Endometrial microvascular endothelial cells (primary cell): ENCODE results near the gene EIF4G3. TPM values are rescaled to one million over a fixed set of nuclear protein-coding genes. Genes with fewer than 3 reads are reported as not detected.
"Not testable (repeated sequence)": the region's sequence is repeated elsewhere in the genome, so short reads cannot be mapped to it uniquely, and the experiment has no call there.

Experiments
- in situ Hi-C: cut with HindIII; loops from 2 replicates; pipeline ENCODE4 v1.10.0; 2017; ENCODE audit warnings: low sequenced_read_pairs, low pct_unique_long_range_greater_than_20kb; ENCODE audit errors: inconsistent ontology term
- total RNA-seq: library from RNA; depleted of rRNA; stranded (reverse); fragments of >200 nt; gene quantifications from one replicate; pipeline ENCODE4 v1.2.3, GENCODE V29; 2015; ENCODE audit errors: inconsistent ontology term

The EIF4G3 gene
- total RNA-seq, 1 donor from 2014 or later = 31.3 TPM

DNA sequence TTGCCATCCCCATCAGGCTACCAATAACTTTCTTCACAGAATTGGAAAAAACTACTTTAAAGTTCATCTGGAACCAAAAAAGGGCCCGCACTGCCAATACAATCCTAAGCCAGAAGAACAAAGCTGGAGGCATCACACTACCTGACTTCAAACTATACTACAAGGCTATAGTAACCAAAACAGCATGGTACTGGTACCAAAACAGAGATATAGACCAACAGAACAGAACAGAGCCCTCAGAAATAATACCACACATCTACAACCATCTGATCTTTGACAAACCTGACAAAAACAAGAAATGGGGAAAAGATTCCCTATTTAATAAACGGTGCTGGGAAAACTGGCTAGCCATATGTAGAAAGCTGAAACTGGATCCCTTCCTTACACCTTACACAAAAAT is 84.2 kb downstream of the EIF4G3 start:
- in situ Hi-C loops = not testable (repeated sequence)

GRCh38 chr1:21091053-21091690 is 85.5 kb downstream of the EIF4G3 start:
- in situ Hi-C loops = not testable (repeated sequence)

DNA sequence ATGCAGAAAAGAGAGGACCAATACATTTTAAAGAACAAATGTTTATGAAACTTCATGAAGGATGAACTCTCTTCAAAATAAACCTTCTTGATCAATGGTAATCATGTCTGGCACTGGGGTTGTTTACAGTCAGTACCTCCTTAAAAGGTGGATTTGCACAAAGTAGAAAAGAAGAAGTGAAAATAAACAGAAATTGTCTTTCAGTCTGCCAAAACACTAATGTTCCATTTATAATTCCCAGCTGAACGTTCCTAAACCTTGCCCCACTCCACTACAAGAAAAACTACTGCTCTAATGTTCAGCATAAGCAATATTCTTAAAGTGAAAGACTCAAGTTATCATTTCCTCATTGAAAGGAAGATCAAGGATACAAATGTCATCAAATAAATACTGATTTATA is 86.2 kb downstream of the EIF4G3 start:
- in situ Hi-C loops = no loop called here

- in situ Hi-C loops = no loop called here
Measured at GRCh38 chr1:21089731-21090130, 87.0 kb downstream of the EIF4G3 start.

DNA sequence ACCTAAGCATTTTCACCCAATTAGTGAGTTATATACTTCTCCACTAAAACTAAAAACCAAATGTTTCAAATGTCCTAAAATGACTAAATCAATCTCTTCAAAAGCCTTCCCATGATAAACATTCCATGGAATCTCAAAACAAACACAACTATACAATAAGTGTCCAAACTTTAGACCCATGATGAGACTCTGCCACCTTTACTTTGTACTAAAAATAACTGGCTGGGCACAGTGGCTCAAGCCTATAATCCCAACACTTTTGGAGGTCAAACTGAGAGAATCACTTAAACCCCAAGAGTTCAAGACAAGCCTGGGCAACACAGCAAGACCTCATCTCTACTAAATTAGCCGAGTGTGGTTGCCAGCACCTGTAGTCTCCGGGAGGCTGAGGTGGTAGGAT is 87.4 kb downstream of the EIF4G3 start:
- in situ Hi-C loops = no loop called here

DNA sequence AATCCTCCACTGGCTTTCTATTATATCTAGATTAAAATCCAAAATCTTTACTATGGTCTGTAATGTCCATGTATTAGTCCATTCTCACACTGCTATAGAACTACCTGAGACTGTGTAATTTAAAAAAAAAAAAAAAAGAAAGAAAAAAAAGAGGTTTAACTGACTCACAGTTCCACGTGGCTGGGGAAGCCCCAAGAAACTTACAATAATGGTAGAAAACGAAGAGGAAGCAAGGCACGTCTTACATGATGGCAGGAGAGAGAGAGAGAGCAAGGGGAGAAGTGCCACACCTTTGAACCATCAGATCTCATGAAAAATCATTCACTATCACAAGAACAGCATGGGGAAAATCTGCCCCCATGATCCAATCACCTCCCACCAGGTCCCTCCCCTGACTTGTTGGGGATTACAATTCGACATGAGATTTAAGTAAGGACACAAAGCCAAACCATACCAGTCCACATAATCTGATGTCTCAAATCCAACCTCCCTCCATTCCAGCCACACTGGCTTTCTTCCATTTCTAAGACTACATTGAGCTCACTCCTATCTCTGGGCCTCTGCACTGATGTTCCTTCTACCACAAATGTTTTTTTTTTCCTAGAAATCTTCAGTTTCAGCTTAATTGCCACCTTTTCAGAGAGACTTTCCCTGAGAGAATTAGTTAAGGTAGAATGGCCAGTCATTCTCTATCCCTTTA is 92.4 kb downstream of the EIF4G3 start:
- in situ Hi-C loops = no loop called here

DNA sequence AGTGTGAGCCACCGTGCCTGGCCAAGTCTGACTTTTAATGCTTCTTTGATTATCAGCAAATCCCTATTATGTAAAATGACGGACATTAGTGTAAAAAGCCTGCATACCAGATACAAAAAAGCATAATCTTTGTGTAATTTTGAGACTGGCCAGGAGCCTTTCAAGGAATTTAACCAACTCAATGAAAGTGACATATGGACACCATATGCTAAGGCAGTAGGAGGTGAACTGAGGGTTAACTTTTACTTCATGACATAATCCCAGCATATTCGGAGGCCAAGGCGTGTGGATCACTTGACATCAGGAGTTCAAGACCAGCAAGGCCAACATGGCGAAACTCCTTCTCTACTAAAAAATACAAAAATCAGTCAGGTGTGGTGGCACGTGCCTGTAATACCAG is 94.6 kb downstream of the EIF4G3 start:
- in situ Hi-C loops = no loop called here

GRCh38 chr1:21077085-21077484 is 99.6 kb downstream of the EIF4G3 start:
- in situ Hi-C loops = no loop called here

DNA sequence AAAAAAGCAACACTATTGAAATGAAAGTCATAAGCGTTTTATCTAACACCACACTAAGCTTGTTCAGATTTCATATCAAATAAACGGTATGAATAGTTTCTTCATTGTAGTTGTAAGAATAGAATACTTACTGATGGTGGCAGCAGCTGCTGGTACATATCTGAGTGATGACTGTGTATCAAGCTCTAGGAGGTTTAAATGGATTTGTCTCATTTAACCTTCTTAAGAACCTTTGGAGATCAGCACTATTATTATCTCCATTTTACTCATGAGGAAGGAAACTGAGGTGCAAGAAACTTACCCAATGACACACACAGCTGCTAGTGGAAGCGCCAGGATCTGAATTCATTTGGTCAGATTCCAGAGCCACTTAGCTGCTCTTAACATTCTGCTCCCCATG is 104.0 kb downstream of the EIF4G3 start:
- in situ Hi-C loops = no loop called here

GRCh38 chr1:21069549-21069948 is 107.1 kb downstream of the EIF4G3 start:
- in situ Hi-C loops = no loop called here

DNA sequence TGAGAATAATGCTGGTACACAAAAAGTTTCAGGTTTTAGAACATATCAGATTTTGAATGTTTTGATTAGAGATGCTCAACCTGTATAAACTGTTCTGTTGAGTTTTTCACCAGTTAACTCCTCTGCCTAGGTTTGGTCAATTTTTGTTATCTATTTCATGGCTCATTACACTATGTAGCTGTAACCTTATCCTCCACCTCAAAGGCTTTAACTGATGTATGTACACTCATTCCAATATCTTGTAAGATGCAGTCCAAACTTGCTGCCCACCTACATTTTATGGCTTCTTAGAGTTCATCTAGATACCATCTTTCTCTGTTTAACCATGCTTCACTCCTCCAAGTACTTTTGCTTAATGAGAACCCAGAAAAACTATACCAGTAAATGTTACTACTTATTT is 107.8 kb downstream of the EIF4G3 start:
- in situ Hi-C loops = no loop called here

DNA sequence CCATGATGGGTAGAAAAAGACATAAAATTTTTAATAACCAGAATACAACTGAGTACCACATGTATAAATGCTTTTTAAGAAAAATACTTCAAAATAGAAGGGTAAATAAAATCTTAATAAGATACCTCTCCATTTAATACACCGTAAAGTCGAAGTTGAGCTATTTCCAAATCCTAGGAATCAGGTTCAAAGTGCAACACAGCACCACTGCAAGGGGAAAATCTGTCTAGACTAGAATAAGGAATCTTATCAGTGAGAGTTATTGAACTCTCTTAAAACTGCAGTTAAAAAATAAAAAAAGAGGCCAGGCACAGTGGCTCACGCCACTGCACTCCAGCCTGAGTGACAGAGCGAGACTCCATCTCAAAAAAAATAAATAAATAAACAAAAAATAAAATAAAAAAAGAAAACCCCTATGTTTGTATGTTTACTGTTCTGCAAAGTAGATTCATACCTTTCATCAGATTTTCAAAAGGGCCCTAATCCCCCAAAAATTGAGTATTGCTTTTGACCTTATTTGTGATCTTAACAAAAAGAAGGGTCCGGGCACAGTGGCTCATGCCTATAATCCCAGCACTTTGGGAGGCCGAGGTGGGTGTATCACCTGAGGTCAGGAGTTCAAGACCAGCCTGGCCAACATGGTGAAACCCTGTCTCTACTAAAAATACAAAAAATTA is 109.0 kb downstream of the EIF4G3 start:
- in situ Hi-C loops = no loop called here

- in situ Hi-C loops = no loop called here
Measured at GRCh38 chr1:21066356-21067012, 110.2 kb downstream of the EIF4G3 start.

GRCh38 chr1:21065851-21066250 is 110.8 kb downstream of the EIF4G3 start:
- in situ Hi-C loops = no loop called here

DNA sequence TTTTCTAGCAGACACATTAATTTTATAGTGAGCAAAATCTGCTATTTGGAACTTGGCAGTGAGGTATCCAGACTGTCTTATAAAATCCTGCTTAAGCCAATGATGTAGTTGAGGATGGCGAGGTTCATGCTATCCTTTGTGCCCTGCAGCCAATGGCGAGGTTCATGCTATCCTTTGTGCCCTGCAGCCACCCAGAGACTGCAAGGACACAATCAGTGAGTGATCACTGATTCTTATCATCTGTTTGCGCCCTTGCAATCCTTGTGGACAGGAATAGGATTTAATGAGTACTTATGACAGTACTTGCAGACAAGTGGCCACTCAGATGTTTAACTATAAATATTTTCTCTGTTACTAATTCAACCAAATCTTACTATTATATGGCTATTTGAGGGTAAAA is 112.6 kb downstream of the EIF4G3 start:
- in situ Hi-C loops = no loop called here

- in situ Hi-C loops = no loop called here
Measured at GRCh38 chr1:21060523-21060922, 116.2 kb downstream of the EIF4G3 start.

DNA sequence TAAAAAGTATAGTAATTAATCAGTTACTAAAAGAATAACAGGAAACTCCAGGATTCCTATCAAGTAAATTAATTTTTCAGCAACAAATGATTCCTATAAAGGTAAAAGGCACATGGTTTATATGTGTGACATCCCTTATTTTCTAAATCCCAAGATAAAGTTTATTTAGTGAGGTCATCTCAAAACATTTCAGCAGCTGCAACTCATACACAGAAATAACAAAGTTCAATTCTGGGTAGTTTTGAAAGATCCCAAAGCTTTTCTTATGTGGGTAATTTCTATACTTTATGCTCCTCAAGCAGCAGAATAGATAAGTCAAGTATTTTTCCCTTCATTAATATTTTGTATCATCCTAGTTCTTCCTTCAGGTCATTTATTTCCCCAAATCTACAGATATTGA is 117.7 kb downstream of the EIF4G3 start:
- in situ Hi-C loops = no loop called here

- in situ Hi-C loops = no loop called here
Measured at GRCh38 chr1:21058035-21058793, 118.5 kb downstream of the EIF4G3 start.
